Measurements from ENCODE around the gene VTI1A.

VTI1A gene

DNA sequence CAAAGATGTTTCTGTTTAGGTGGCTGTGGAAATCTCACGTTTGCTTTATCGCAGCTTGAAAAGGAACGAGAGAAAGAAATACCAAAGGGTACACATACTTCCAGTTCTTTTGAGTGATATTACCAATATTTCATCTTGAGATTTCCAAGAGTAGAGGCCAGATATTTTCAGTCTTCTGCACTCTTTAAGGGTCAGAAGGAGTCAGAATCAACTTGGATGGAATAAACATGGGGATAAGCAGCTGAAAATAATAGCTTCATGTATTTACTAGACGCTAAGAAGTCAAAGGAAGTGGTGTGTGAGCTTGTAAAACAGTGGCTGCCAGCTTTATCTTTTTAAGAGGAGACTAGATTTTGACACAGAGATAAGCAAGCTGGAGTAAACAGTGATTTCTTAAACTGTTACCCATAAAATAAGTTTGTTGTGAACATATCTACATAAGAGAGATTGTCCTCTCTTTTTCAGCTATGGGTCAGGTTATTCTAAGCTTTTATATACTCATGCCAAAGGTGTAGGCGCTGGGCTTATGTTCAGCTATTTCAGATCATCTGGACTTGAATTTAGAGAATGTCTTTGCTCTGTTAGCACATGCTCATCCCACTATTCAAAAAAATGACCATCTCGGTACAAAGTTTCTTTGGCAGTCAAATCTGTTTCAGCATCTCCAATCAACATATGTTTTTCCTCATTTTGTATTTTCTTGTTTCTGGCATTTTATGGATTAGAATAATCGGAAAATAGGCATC lies 332.2 kb downstream of the VTI1A start:
- WGBS, 2 experiments (ENCODE audit: insufficient coverage in 2 of 2), result 75 to 95% methylated on average over 1 to 4 of the region's 7 CpGs
- H3K27ac ChIP-seq (ENCODE audit: low read depth, low read length, severe bottlenecking), result peak overlapping the region; percentile 47
- H3K36me3 ChIP-seq (ENCODE audit: control insufficient read depth, insufficient read depth, low read length), result no peaks in the 10 kb centered on the region
- no peaks in the 10 kb centered on the region for H3K9me3 ChIP-seq (ENCODE audit: control insufficient read depth, low read length)
- peaks cover 16% of the 10 kb centered on the region for H3K4me1 ChIP-seq (ENCODE audit: control insufficient read depth, insufficient read depth, low read length, poor library complexity, severe bottlenecking)
- no peak overlapping the region for H3K4me3 ChIP-seq (ENCODE audit: extremely low read depth, insufficient read depth, low read length, poor library complexity, severe bottlenecking)

DNA sequence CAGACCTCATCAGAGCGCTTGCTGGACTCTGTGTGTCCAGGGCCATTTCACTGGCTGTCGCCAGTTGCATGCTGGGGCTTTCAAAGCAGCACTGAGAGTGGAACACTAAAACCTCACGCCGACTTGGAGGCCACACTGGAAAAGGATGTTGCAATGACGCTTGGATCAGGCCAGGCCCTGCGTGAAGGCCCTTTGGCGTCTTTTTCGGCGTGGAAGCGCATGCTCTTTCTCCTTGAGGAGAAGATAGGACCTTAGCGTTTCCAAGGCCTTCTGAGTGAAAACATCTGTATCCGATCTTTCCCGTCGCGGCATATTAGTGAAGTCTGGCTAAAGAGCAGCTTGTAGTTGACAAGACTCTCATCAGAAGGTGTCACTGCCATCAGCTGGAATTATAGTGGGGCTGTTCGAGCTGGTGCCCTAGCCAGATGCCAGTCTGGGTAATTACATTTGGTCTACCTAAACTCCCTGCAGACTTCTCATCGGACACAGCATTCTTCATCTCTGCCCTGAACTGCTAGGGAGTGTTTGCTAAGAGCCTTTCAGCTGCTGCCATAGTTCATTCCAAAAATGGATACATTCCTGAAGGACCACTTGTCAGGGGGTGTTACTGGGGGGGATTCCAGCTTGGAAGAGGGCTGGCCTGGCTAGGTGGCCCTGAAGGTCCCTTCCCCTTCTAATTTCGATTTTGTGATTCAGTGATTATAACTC lies 335.3 kb downstream of the VTI1A start:
- no peak overlapping the region for H3K4me3 ChIP-seq (ENCODE audit: extremely low read depth, insufficient read depth, low read length, poor library complexity, severe bottlenecking)
- no peaks in the 10 kb centered on the region for H3K9me3 ChIP-seq (ENCODE audit: control insufficient read depth, low read length)
- H3K27ac ChIP-seq (ENCODE audit: low read depth, low read length, severe bottlenecking), result no peak overlapping the region
- no peaks in the 10 kb centered on the region for H3K36me3 ChIP-seq (ENCODE audit: control insufficient read depth, insufficient read depth, low read length)
- 94 to 95% methylated on average over 13 to 17 of the region's 18 CpGs for whole genome bisulfite sequencing, 2 experiments (ENCODE audit: insufficient coverage in 2 of 2)
- H3K4me1 ChIP-seq (ENCODE audit: control insufficient read depth, insufficient read depth, low read length, poor library complexity, severe bottlenecking), result peaks cover 16% of the 10 kb centered on the region

DNA sequence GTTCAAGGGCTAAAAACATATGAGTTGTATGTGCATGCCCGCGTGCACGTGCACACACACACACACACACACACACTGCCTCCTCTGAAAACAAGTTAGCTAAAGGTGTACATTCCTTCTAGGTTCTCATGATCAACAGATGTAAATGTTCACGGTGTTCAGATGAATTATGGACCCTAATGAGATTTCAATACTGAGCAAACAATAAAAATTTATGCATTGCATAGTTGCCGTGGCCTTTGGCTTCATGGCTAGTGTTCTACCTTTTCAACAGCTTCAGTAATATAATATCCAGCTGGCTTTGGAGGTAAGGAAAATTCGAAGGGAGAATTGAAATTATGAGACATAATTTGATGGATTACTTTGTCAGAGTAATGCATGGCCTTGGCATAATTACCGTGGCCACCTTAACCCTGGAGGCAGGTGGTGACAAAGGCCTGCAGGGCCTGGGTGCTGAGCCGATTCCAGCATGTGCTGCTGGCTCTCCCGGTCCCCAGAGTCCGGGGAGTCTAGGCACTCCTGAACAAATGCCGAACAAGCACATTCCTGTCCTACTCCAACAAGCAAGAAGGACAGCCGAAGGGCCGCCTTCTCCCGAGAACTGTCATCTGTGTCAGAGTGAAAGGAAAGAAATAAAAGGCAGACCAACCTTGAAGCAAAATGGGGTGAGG lies 336.5 kb downstream of the VTI1A start:
- 81 to 87% methylated on average over 3 to 5 of the region's 14 CpGs for WGBS, 2 experiments (ENCODE audit: insufficient coverage in 2 of 2)
- no peak overlapping the region for H3K4me3 ChIP-seq (ENCODE audit: extremely low read depth, insufficient read depth, low read length, poor library complexity, severe bottlenecking)
- no peaks in the 10 kb centered on the region for H3K9me3 ChIP-seq (ENCODE audit: control insufficient read depth, low read length)
- no peaks in the 10 kb centered on the region for H3K36me3 ChIP-seq (ENCODE audit: control insufficient read depth, insufficient read depth, low read length)
- H3K4me1 ChIP-seq (ENCODE audit: control insufficient read depth, insufficient read depth, low read length, poor library complexity, severe bottlenecking), result peaks cover 10% of the 10 kb centered on the region
- no peak overlapping the region for H3K27ac ChIP-seq (ENCODE audit: low read depth, low read length, severe bottlenecking)

DNA sequence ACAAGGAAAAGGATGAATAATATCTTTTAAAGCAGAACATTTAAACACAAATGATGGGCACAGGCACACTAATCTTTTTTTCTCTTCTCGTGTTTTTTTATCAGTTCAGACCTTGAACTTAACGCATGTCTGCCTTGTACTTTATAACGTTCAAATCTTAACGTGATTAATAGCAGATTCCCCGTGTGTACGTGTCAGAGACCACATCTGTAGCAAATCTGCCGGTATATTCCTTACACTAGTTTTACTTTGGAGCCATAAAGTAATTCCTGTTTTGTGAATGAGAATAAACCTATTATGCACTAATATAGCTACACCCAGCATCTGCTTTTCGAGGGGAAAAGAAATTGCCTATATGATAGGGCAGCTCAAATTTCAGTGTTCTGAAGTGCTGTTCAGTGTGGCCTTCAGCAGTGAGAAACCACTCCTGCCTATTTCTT lies 337.0 kb downstream of the VTI1A start:
- Histone ChIP-seq H3K4me1 (ENCODE audit: control insufficient read depth, insufficient read depth, low read length, poor library complexity, severe bottlenecking) (peaks cover 5% of the 10 kb centered on the region), H3K4me3 (ENCODE audit: extremely low read depth, insufficient read depth, low read length, poor library complexity, severe bottlenecking) (no peak overlapping the region), H3K27ac (ENCODE audit: low read depth, low read length, severe bottlenecking) (peak overlapping the region; percentile 43), H3K9me3 (ENCODE audit: control insufficient read depth, low read length) (no peaks in the 10 kb centered on the region), H3K36me3 (ENCODE audit: control insufficient read depth, insufficient read depth, low read length) (no peaks in the 10 kb centered on the region)
- WGBS, 2 experiments (ENCODE audit: insufficient coverage in 2 of 2), result 97 to 99% methylated on average over 5 to 7 of the region's 8 CpGs

DNA sequence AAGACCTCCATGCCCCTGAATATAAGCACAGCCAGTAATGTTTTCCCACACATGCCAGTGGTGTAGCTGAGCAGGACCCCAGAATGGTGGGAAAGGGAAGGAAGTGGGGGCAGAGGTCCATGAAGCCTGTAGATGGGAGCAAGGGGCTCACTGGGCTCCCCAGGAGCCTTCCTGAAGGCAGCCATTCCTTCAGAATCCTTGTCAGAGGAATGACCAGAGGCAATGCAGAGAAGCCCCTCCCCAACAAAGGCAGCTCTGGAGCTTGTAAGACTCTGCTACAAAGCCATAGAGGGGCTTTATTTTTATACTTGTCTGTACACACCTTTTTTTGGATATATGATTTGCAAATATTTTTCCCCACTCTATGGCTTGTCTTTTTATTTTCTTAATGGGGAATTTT lies 338.1 kb downstream of the VTI1A start:
- Histone ChIP-seq H3K4me3 (ENCODE audit: extremely low read depth, insufficient read depth, low read length, poor library complexity, severe bottlenecking) (no peak overlapping the region), H3K27ac (ENCODE audit: low read depth, low read length, severe bottlenecking) (no peak overlapping the region), H3K36me3 (ENCODE audit: control insufficient read depth, insufficient read depth, low read length) (no peaks in the 10 kb centered on the region), H3K4me1 (ENCODE audit: control insufficient read depth, insufficient read depth, low read length, poor library complexity, severe bottlenecking) (no peaks in the 10 kb centered on the region), H3K9me3 (ENCODE audit: control insufficient read depth, low read length) (no peaks in the 10 kb centered on the region)

DNA sequence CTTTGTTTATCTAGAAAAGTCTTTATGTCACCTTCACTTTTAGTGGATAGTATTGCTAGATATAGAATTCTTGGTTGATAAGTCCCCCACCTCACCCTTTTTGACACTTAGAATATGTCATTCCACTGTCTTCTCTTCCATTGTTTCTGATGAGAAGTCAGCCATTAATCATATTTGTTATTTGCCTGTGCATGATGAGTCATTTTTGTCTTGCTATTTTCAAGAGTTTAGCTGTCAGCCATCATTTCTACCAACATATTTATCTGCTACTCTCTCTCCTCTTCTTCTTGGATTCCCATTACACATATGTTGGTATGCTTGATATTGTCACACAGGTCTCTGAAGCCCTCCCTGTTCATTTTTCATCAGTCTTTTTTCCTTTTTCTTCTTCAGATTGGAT lies 342.2 kb downstream of the VTI1A start:
- peaks cover 6% of the 10 kb centered on the region for H3K4me1 ChIP-seq (ENCODE audit: control insufficient read depth, insufficient read depth, low read length, poor library complexity, severe bottlenecking)
- H3K4me3 ChIP-seq (ENCODE audit: extremely low read depth, insufficient read depth, low read length, poor library complexity, severe bottlenecking), result no peak overlapping the region
- H3K9me3 ChIP-seq (ENCODE audit: control insufficient read depth, low read length), result no peaks in the 10 kb centered on the region
- H3K27ac ChIP-seq (ENCODE audit: low read depth, low read length, severe bottlenecking), result no peak overlapping the region
- no peaks in the 10 kb centered on the region for H3K36me3 ChIP-seq (ENCODE audit: control insufficient read depth, insufficient read depth, low read length)

DNA sequence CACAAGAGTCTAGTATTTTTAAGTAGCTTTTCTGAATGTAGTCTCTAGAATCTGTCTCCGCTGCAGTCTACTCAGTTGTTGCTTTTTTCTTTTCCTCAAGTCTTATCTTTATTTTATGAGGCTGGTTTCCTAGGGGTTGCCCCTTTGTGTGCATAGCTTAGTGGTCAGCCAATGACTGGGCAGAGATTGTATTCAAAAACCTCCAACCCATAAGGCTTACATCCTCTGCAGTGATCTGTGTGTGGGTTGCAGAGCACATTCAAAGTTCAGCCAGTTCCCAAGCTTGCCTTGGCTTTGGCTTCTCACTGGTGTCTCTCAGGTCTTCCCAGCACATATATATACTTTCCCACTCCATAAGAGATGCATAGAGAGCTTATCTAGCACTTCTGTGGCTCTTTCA lies 343.0 kb downstream of the VTI1A start:
- no CpG with 5 or more reads among the region's 1 CpG for WGBS, 2 experiments (ENCODE audit: insufficient coverage in 2 of 2)
- Histone ChIP-seq H3K4me3 (ENCODE audit: extremely low read depth, insufficient read depth, low read length, poor library complexity, severe bottlenecking) (no peak overlapping the region), H3K9me3 (ENCODE audit: control insufficient read depth, low read length) (no peaks in the 10 kb centered on the region), H3K36me3 (ENCODE audit: control insufficient read depth, insufficient read depth, low read length) (no peaks in the 10 kb centered on the region), H3K27ac (ENCODE audit: low read depth, low read length, severe bottlenecking) (no peak overlapping the region), H3K4me1 (ENCODE audit: control insufficient read depth, insufficient read depth, low read length, poor library complexity, severe bottlenecking) (peaks cover 6% of the 10 kb centered on the region)

DNA sequence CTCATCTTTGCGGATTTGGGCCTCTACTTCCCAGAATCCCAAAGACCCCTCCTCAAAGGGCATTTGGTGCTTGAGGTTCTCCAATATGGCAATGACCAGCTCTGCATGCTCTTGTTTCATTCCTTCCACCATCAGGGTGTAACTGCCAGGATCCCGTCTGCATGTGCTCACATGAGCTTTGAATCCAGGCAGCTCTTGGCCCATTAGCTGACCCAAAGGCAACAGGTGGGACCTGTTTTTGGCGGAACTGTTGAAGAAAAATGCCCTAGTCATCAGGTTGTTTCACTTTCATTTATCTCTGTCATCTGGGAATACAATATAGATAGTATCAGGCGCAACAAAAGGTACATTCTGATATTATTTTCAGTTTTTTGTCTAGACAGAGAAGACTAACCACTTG lies 343.9 kb downstream of the VTI1A start:
- WGBS, 2 experiments (ENCODE audit: insufficient coverage in 2 of 2), result 94% methylated on average over 3 of the region's 4 CpGs; no CpG with 5 or more reads in 1 of the 2 experiments
- peaks cover 6% of the 10 kb centered on the region for H3K4me1 ChIP-seq (ENCODE audit: control insufficient read depth, insufficient read depth, low read length, poor library complexity, severe bottlenecking)
- no peaks in the 10 kb centered on the region for H3K9me3 ChIP-seq (ENCODE audit: control insufficient read depth, low read length)
- H3K27ac ChIP-seq (ENCODE audit: low read depth, low read length, severe bottlenecking), result no peak overlapping the region
- H3K36me3 ChIP-seq (ENCODE audit: control insufficient read depth, insufficient read depth, low read length), result no peaks in the 10 kb centered on the region
- no peak overlapping the region for H3K4me3 ChIP-seq (ENCODE audit: extremely low read depth, insufficient read depth, low read length, poor library complexity, severe bottlenecking)

DNA sequence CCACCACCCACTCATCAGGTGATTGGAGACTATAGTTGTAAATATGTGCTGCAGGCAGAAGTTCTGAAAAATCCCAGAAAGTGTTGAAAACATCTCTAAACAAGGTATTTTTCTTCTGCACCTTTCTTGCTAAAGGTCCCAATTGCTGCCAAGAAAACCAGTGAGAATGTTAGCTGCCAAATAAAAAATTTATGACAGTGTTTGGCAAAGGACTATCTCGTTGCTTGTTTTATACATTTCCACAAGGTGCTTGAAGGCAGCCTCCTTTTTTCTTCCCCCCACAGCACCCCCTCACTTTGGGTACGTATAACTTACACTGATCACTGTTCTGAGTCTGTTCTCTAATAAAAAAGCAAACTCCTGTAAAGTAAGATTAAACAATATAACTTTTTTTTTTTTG lies 344.4 kb downstream of the VTI1A start:
- 100% methylated on average over 1 of the region's 2 CpGs; no CpG with 5 or more reads in 1 of the 2 experiments for WGBS, 2 experiments (ENCODE audit: insufficient coverage in 2 of 2)
- no peak overlapping the region for H3K4me3 ChIP-seq (ENCODE audit: extremely low read depth, insufficient read depth, low read length, poor library complexity, severe bottlenecking)
- peaks cover 6% of the 10 kb centered on the region for H3K4me1 ChIP-seq (ENCODE audit: control insufficient read depth, insufficient read depth, low read length, poor library complexity, severe bottlenecking)
- H3K36me3 ChIP-seq (ENCODE audit: control insufficient read depth, insufficient read depth, low read length), result no peaks in the 10 kb centered on the region
- H3K27ac ChIP-seq (ENCODE audit: low read depth, low read length, severe bottlenecking), result no peak overlapping the region
- no peaks in the 10 kb centered on the region for H3K9me3 ChIP-seq (ENCODE audit: control insufficient read depth, low read length)

DNA sequence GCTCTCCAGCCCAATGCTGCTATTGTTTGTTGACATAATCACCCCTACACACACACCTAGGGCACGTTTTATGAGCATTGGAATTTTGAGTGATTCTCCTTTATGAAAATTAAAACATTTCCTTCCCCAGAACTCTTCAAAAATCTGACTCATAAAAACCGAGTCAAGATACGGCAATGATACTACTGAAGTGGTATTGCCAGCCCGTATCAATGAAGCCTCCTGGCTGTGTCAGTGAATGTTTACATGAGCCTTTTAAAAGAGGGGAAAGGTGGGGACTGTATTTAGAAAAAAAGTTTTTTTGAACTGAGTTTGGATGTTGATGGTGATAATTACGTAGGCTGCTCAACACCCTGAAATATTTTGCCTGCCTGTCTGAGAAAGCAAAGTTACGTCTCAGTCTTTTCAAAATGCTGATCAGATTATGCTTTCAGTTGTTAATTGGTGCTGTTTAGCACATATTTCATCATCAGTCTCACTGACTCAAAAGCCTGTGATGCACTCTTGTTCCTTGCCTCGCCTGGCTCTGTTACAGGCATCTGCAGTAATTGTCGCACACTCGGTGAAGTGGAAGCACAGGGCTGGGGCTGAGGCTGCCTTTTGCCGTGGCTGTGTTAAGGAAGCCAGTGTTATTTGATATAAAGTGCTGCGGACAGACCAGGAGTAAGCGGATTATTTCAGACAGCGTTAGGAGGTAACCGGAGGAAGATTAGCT lies 345.6 kb downstream of the VTI1A start:
- 80 to 87% methylated on average over 11 to 12 of the region's 14 CpGs for WGBS, 2 experiments (ENCODE audit: insufficient coverage in 2 of 2)
- no peak overlapping the region for H3K4me3 ChIP-seq (ENCODE audit: extremely low read depth, insufficient read depth, low read length, poor library complexity, severe bottlenecking)
- no peaks in the 10 kb centered on the region for H3K9me3 ChIP-seq (ENCODE audit: control insufficient read depth, low read length)
- no peaks in the 10 kb centered on the region for H3K36me3 ChIP-seq (ENCODE audit: control insufficient read depth, insufficient read depth, low read length)
- H3K27ac ChIP-seq (ENCODE audit: low read depth, low read length, severe bottlenecking), result no peak overlapping the region
- peaks cover 6% of the 10 kb centered on the region for H3K4me1 ChIP-seq (ENCODE audit: control insufficient read depth, insufficient read depth, low read length, poor library complexity, severe bottlenecking)

Data from mesodermal cell (in vitro differentiated cells).